CD4-positive, alpha-beta memory T cell (primary cell): ENCODE results near the gene ZNF573. TPM values are rescaled to one million over a fixed set of nuclear protein-coding genes. Genes with fewer than 3 reads are reported as not detected.
"Not testable (repeated sequence)": the region's sequence is repeated elsewhere in the genome, so short reads cannot be mapped to it uniquely, and the experiment has no call there.

Experiments
- CTCF ChIA-PET: fragments of 350-600 bp; sonication (Branson Sonifier 250); formaldehyde crosslinking; loops from one replicate; lab custom pipeline; 2021; ENCODE audit warnings: inconsistent platforms; ENCODE audit not compliant: partially characterized antibody; lab: Charles Lee
- POLR2A ChIA-PET: fragments of 350-600 bp; sonication (Branson Sonifier 250); formaldehyde crosslinking; loops from one replicate; lab custom pipeline; 2021; ENCODE audit not compliant: partially characterized antibody; lab: Charles Lee
- DNase-seq, 5 donors: peaks; one replicate each; pipeline versions ENCODE4 v3.0.0 to v3.0.0-alpha.2; 2020 to 2022; ENCODE audit warnings: mixed read lengths in 1 of 5
- H3K27ac ChIP-seq: one replicate; pipeline ENCODE4 v1.7.0; 2013; ENCODE audit warnings: low read depth, low read length
- H3K27me3 ChIP-seq: 2 replicates; pipeline ENCODE4 v1.7.0; 2013; ENCODE audit warnings: mild to moderate bottlenecking, low read length, moderate library complexity; ENCODE audit not compliant: insufficient read depth
- H3K36me3 ChIP-seq: 2 replicates; pipeline ENCODE4 v1.7.0; 2013; ENCODE audit warnings: mild to moderate bottlenecking, low read length, moderate library complexity; ENCODE audit not compliant: insufficient read depth
- H3K4me1 ChIP-seq: 2 replicates; pipeline ENCODE4 v1.7.0; 2013; ENCODE audit warnings: mild to moderate bottlenecking, low read length, moderate library complexity; ENCODE audit not compliant: insufficient read depth
- H3K4me3 ChIP-seq, 2 donors: one replicate each; pipeline ENCODE4 v1.7.0; 2013; ENCODE audit warnings: low read length in 2 of 2, mild to moderate bottlenecking in 1 of 2
- H3K9me3 ChIP-seq, 2 donors: one replicate each; pipeline ENCODE4 v1.7.0; 2013; ENCODE audit warnings: low read length in 2 of 2, control low read depth in 1 of 2; ENCODE audit not compliant: control insufficient read depth in 1 of 2
- H3K27ac Mint-ChIP-seq, 7 donors: one replicate each; pipeline ENCODE4 v1.8.0; 2020 to 2021; ENCODE audit warnings: mixed read lengths in 7 of 7, mild to moderate bottlenecking in 6 of 7, inconsistent platforms in 3 of 7, moderate library complexity in 3 of 7
- H3K27me3 Mint-ChIP-seq, 2 donors: one replicate each; pipeline ENCODE4 v1.8.0; 2020 to 2021; ENCODE audit warnings: mixed read lengths in 2 of 2
- H3K36me3 Mint-ChIP-seq, 2 donors: one replicate each; pipeline ENCODE4 v1.8.0; 2020 to 2021; ENCODE audit warnings: mixed read lengths in 2 of 2, inconsistent platforms in 1 of 2, mild to moderate bottlenecking in 1 of 2
- H3K4me1 Mint-ChIP-seq, 4 donors: one replicate each; pipeline ENCODE4 v1.8.0; 2020 to 2021; ENCODE audit warnings: mixed read lengths in 4 of 4, mild to moderate bottlenecking in 1 of 4
- H3K4me3 Mint-ChIP-seq, 8 donors: one replicate each; pipeline ENCODE4 v1.8.0; 2020 to 2021; ENCODE audit warnings: mixed read lengths in 8 of 8, mild to moderate bottlenecking in 7 of 8, moderate library complexity in 6 of 8, inconsistent platforms in 3 of 8
- H3K9me3 Mint-ChIP-seq, 8 donors: one replicate each; pipeline ENCODE4 v1.8.0; 2020 to 2021; ENCODE audit warnings: mixed read lengths in 8 of 8, mild to moderate bottlenecking in 5 of 8, inconsistent platforms in 3 of 8, moderate library complexity in 1 of 8
- intact Hi-C: fragments of 100-400 bp; cut with micrococcal nuclease; formaldehyde crosslinking; loops from one replicate; pipeline ENCODE4 v1.15.1; 2023
- polyA plus RNA-seq, 2 donors: library from polyadenylated mRNA; unstranded; fragments of 300-500 nt; fragmentation: Illumina TruSeq; gene quantifications; one replicate each; pipeline ENCODE4 v1.2.3, GENCODE V29; 2021
- total RNA-seq, 2 experiments: library from RNA; stranded (reverse); gene quantifications; one replicate each; pipeline ENCODE4 v1.2.3, GENCODE V29; 2021

The ZNF573 gene
- total and polyA plus RNA-seq, 4 experiments from 2014 or later: 3.1 to 31.1 (median 22.1) TPM

- ChIA-PET CTCF (no interaction called here), POLR2A (no interaction called here)
- Histone ChIP-seq H3K27ac (no peak overlapping the region), H3K36me3 (no peaks in the 10 kb centered on the region), H3K4me3 (no peak overlapping the region), H3K27me3 (no peaks in the 10 kb centered on the region), H3K4me1 (no peaks in the 10 kb centered on the region), H3K9me3 (no peaks in the 10 kb centered on the region)
- no peaks in the 10 kb centered on the region for H3K4me1 Mint-ChIP-seq
- H3K27me3 Mint-ChIP-seq: peaks cover 0 to 5% of the 10 kb centered on the region in 2 donors
- H3K36me3 Mint-ChIP-seq: peaks cover 5 to 9% of the 10 kb centered on the region in 2 donors
- peaks cover 7 to 80% (median 55%) of the 10 kb centered on the region in 8 donors for H3K9me3 Mint-ChIP-seq
- no peak for DNase-seq
- intact Hi-C loops: no loop called here
- H3K27ac Mint-ChIP-seq: no peak overlapping the region
- H3K4me3 Mint-ChIP-seq: no peak overlapping the region
Measured at GRCh38 chr19:37790244-37790925, 11.0 kb upstream of the ZNF573 start.

GRCh38 chr19:37778613-37779126 is 716 bp downstream of the ZNF573 start:
- Histone ChIP-seq H3K27me3 (no peaks in the 10 kb centered on the region), H3K9me3 (no peaks in the 10 kb centered on the region), H3K27ac (peak overlapping the region; percentile 90), H3K4me1 (peaks cover 18% of the 10 kb centered on the region), H3K4me3 (peak overlapping the region; percentile 74 to 89), H3K36me3 (no peaks in the 10 kb centered on the region)
- peak overlapping the region; percentile 90 to 99 (median 94) for H3K4me3 Mint-ChIP-seq
- H3K27ac Mint-ChIP-seq: peak overlapping the region; percentile 86 to 100 (median 98)
- peaks cover 24 to 49% (median 36%) of the 10 kb centered on the region in 4 donors for H3K4me1 Mint-ChIP-seq
- ChIA-PET POLR2A (interaction anchor here (1.4 to 2.4 kb wide), 5 partner anchors 59 to 408 kb away, joined by 3 to 15 read pairs (median 8); partner anchors contain the start of genes ZNF527, ZNF540, ZNF570 and ZNF571), CTCF (interaction anchor here (1.0 kb wide), 1 partner anchor 59 kb away, joined by 3 read pairs; no protein-coding TSS in a partner anchor)
- peaks cover 31 to 38% of the 10 kb centered on the region in 2 donors for H3K36me3 Mint-ChIP-seq
- H3K9me3 Mint-ChIP-seq: peaks cover 2 to 20% (median 10%) of the 10 kb centered on the region in 8 donors
- no peak for DNase-seq
- H3K27me3 Mint-ChIP-seq: no peaks in the 10 kb centered on the region
- intact Hi-C loops: loop anchor here (1.0 to 5.0 kb wide), 7 partner anchors 124 to 1399 kb away; partner anchors contain the start of genes ZFP14, ZFP30, ZNF527 and ZNF540

DNA sequence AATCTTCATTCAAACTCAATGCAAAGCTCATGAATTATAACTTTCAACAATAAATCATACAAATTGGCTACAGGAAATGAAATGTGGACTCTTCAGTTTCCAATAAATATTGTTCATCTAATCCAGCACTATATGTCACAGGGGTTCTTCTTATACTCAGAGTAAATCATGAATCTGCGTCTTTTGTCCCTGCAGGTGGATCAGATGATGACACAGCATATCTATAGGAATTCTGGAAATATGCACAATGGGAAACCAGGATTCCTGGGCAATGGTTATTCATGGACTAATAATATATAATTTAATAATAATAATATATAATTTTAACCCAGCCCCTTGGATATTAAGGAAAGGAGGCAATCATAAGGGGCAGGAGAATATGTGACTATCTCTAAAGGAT is 8.4 kb downstream of the ZNF573 start:
- H3K27me3 Mint-ChIP-seq: no peaks in the 10 kb centered on the region
- peaks cover 66 to 69% of the 10 kb centered on the region in 2 donors for H3K36me3 Mint-ChIP-seq
- H3K4me3 ChIP-seq: no peak overlapping the region
- H3K27ac Mint-ChIP-seq: no peak overlapping the region
- no peak overlapping the region for H3K27ac ChIP-seq
- intact Hi-C loops: no loop called here
- DNase-seq: no peak
- CTCF ChIA-PET: interaction anchor here (0.7 kb wide), 1 partner anchor 833 kb away, joined by 3 read pairs; no protein-coding TSS in a partner anchor
- H3K4me3 Mint-ChIP-seq: no peak overlapping the region
- H3K9me3 Mint-ChIP-seq: peaks cover 0 to 10% (median 7%) of the 10 kb centered on the region in 8 donors
- POLR2A ChIA-PET: no interaction called here
- H3K9me3 ChIP-seq: no peaks in the 10 kb centered on the region
- H3K27me3 ChIP-seq: no peaks in the 10 kb centered on the region
- H3K36me3 ChIP-seq: peaks cover 8% of the 10 kb centered on the region
- H3K4me1 ChIP-seq: no peaks in the 10 kb centered on the region
- H3K4me1 Mint-ChIP-seq: peaks cover 6 to 13% (median 8%) of the 10 kb centered on the region in 4 donors

- no peak overlapping the region for H3K27ac Mint-ChIP-seq
Measured at GRCh38 chr19:37763488-37763887, 15.9 kb downstream of the ZNF573 start.

DNA sequence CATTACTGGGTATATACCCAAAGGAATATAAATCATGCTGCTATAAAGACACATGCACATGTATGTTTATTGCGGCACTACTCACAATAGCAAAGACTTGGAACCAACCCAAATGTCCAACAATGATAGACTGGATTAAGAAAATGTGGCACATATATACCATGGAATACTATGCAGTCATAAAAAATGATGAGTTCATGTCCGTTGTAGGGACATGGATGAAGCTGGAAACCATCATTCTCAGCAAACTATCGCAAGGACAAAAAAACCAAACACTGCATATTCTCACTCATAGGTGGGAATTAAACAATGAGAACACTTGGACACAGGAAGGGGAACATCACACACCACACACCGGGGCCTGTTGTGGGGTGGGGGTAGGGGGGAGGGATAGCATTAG is 21.7 kb downstream of the ZNF573 start:
- intact Hi-C loops, H3K27ac ChIP-seq, POLR2A ChIA-PET, H3K9me3 ChIP-seq, DNase-seq, H3K4me1 ChIP-seq, CTCF ChIA-PET, H3K4me1 Mint-ChIP-seq, H3K27me3 Mint-ChIP-seq, H3K4me3 Mint-ChIP-seq, H3K27me3 ChIP-seq, H3K27ac Mint-ChIP-seq, H3K4me3 ChIP-seq, H3K36me3 ChIP-seq: not testable (repeated sequence)
- Mint-ChIP-seq H3K9me3 (peaks cover 2 to 37% (median 10%) of the 10 kb centered on the region in 8 donors), H3K36me3 (peaks cover 55 to 65% of the 10 kb centered on the region in 2 donors)

More at GRCh38 chr19:37763488-37763887, 15.9 kb downstream of the ZNF573 start:
- Mint-ChIP-seq H3K9me3 (peaks cover 0 to 12% (median 6%) of the 10 kb centered on the region in 8 donors), H3K27me3 (no peaks in the 10 kb centered on the region), H3K4me3 (no peak overlapping the region), H3K4me1 (peaks cover 0 to 1% (median 0%) of the 10 kb centered on the region in 4 donors), H3K36me3 (peaks cover 52 to 67% of the 10 kb centered on the region in 2 donors)
- no peak for DNase-seq
- no peaks in the 10 kb centered on the region for H3K4me1 ChIP-seq
- H3K4me3 ChIP-seq: no peak overlapping the region
- no peak overlapping the region for H3K27ac ChIP-seq
- H3K27me3 ChIP-seq: no peaks in the 10 kb centered on the region
- CTCF ChIA-PET: no interaction called here
- intact Hi-C loops: no loop called here
- H3K9me3 ChIP-seq: no peaks in the 10 kb centered on the region
- peaks cover 12% of the 10 kb centered on the region for H3K36me3 ChIP-seq
- POLR2A ChIA-PET: no interaction called here

GRCh38 chr19:37738371-37738770 is 41.0 kb downstream of the ZNF573 start:
- peaks cover 5 to 50% of the 10 kb centered on the region in 2 donors for H3K9me3 ChIP-seq
- no peak overlapping the region for H3K4me3 Mint-ChIP-seq
- H3K27me3 Mint-ChIP-seq: no peaks in the 10 kb centered on the region
- POLR2A ChIA-PET: no interaction called here
- CTCF ChIA-PET: no interaction called here
- H3K4me1 ChIP-seq: no peaks in the 10 kb centered on the region
- DNase-seq: no peak
- no peak overlapping the region for H3K27ac Mint-ChIP-seq
- no peaks in the 10 kb centered on the region for H3K4me1 Mint-ChIP-seq
- H3K36me3 Mint-ChIP-seq: peaks cover 76 to 82% of the 10 kb centered on the region in 2 donors
- H3K27ac ChIP-seq: no peak overlapping the region
- H3K36me3 ChIP-seq: peaks cover 13% of the 10 kb centered on the region
- intact Hi-C loops: no loop called here
- H3K4me3 ChIP-seq: no peak overlapping the region
- H3K9me3 Mint-ChIP-seq: peaks cover 5 to 95% (median 86%) of the 10 kb centered on the region in 8 donors
- no peaks in the 10 kb centered on the region for H3K27me3 ChIP-seq

GRCh38 chr19:37725181-37725580 is 54.2 kb downstream of the ZNF573 start:
- POLR2A ChIA-PET: no interaction called here
- intact Hi-C loops: no loop called here
- Histone ChIP-seq H3K4me1 (peaks cover under 1% of the 10 kb centered on the region), H3K36me3 (no peaks in the 10 kb centered on the region), H3K27ac (no peak overlapping the region), H3K27me3 (no peaks in the 10 kb centered on the region), H3K9me3 (no peaks in the 10 kb centered on the region), H3K4me3 (no peak overlapping the region)
- H3K4me1 Mint-ChIP-seq: no peaks in the 10 kb centered on the region
- H3K9me3 Mint-ChIP-seq: peaks cover 0 to 33% (median 9%) of the 10 kb centered on the region in 8 donors
- DNase-seq: no peak
- peaks cover 0 to 7% of the 10 kb centered on the region in 2 donors for H3K36me3 Mint-ChIP-seq
- H3K27me3 Mint-ChIP-seq: no peaks in the 10 kb centered on the region
- CTCF ChIA-PET: no interaction called here
- H3K4me3 Mint-ChIP-seq: no peak overlapping the region
- H3K27ac Mint-ChIP-seq: no peak overlapping the region
